Measurements from ENCODE around the gene GPR6.

The GPR6 gene, protein sequence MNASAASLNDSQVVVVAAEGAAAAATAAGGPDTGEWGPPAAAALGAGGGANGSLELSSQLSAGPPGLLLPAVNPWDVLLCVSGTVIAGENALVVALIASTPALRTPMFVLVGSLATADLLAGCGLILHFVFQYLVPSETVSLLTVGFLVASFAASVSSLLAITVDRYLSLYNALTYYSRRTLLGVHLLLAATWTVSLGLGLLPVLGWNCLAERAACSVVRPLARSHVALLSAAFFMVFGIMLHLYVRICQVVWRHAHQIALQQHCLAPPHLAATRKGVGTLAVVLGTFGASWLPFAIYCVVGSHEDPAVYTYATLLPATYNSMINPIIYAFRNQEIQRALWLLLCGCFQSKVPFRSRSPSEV

DNA sequence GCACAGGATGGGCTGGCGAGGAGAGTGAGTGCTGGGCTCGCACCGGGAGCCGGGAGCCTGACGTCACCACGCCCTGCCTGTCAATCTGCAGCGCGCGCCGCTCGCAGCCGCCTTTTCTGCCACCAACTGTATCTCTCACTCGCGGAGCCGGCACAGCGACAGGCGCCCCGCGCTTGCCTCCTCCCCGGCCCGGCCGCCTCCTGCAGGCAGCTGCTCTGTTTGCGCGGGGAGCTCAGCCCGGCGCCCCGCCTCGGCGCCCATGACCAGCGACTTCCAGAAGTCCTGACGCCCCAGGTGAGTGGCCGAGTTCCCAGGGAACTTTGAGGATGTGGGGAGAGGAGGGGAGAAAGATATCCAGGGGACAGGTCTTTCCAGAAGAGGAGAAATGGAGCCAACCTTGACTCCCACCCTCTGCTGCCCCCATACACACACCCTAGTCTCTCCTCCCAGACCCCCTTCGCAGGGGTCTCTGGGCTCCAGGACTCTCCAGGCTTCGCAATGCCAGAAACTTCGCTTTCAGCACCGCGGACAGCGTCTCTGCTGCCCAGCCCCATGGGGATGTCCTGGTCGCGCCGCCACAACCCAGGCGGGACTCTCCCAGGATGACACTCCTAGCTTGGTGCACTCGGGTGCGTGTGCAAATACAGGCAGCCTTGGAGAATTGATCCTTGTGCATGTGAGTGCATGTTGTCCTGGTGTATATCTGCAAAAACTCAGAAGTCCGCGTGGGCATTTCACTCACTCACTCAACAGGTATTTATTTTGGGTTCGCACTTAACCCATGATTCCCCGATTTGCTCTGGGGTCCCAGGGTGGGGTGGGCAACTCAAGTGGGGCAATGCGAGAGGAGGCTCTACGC is at the start of gene GPR6:
GPR6 (plus strand) TSS at position 138 of the 859 bp plus-strand sequence. CDS start 802 bp downstream, outside the sequence.
- DNase-seq (ENCODE audit: low read depth): peak; percentile 65

DNA sequence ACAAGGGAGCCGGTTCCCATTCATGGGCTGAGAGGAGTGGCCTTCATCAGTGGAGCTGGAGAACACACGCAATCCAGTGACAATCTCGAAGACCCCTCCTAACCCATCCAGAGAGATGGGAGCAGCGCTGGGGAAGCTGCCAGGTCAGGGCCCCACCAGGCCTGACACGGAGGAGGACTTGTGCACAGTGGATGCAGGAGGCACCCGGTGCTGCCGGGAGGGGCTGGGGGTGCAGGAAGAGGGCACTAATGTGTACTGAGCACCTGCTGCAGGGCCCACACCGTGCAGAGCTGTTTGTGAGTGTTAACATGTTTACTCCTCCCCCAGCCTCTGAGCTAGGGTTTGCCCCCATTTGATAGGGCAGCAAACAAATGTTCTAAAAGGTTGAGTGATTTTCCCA is 43.8 kb upstream of the GPR6 start:
- DNase-seq (ENCODE audit: low read depth): no peak

DNA sequence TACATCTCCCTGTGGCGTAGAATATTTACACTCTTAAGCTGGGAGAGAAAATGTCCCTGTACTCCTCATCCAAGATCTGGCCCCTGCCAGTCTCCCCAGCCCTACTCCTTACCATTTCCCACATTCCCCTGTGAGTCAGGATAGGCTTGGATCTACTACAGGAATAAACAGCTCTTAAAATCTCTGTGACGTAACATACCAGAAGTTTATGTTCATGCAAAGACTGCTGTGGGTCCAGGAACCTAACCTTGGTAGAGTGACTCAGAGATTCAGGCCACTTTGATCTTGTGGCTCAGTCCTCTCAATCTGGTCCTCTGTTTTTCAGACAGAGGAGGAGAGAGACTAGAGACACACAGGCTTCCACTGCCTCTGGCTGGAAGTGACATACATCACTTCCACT is 38.5 kb upstream of the GPR6 start:
- peak; percentile 30 for DNase-seq (ENCODE audit: low read depth)

DNA sequence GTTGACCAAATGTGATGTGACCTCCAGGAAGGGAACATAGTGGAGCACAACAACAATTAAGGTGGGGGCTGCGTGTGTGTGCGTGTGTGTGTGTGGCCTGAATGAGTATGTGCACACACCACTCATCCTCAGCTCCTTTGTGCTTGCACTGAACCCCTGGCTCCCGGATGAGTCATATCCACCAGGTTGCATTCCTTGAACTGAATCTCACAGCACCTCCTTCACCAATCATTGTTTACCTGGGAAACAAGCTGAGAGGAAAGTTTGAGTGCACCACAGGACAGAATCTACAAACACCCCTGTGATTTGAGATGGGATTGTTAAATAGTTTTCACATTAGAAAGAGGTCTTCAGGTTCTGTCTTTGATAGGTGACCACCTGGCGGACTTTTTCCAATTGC is 33.7 kb upstream of the GPR6 start:
- no peak for DNase-seq (ENCODE audit: low read depth)

DNA sequence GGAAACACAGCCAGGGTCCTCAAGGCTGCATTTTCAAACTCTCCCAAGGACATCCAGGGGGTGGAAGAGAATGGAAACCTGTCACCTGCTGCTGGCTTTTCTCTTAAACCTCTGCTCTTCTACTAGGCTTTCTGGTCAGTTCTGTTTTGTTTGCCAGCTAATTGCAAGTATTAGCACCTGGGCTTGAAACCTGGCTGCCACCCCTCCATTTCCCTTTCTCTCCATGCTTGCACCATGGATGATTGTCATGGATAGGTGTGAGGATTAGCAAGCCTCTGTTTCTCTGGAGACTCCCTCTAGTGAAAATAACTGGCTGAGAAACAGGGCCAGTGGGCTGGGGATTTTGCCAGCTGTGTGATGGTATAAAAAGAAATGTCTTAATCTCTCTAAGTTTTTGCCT is 33.0 kb upstream of the GPR6 start:
- no peak for DNase-seq (ENCODE audit: low read depth)

DNA sequence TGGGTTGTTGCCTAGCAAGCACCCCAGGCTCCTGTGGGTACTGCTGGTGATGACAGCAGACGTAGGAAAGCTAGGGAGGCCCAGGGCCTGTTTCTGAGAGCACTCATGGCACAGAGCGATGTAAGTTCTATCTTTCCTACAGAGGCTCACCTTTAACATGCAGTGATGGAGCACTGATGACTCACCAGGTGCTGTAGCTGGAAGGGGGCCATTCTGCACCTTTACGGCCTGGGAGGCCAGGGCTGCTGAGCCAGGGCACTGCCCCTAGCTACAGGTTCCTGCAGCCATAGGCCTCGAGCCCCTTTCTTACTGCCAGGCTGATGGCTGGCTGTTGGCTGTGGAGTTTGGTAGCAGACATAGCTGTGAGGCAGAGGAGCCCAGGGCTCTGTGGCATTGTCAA is 31.1 kb upstream of the GPR6 start:
- no peak for DNase-seq (ENCODE audit: low read depth)

DNA sequence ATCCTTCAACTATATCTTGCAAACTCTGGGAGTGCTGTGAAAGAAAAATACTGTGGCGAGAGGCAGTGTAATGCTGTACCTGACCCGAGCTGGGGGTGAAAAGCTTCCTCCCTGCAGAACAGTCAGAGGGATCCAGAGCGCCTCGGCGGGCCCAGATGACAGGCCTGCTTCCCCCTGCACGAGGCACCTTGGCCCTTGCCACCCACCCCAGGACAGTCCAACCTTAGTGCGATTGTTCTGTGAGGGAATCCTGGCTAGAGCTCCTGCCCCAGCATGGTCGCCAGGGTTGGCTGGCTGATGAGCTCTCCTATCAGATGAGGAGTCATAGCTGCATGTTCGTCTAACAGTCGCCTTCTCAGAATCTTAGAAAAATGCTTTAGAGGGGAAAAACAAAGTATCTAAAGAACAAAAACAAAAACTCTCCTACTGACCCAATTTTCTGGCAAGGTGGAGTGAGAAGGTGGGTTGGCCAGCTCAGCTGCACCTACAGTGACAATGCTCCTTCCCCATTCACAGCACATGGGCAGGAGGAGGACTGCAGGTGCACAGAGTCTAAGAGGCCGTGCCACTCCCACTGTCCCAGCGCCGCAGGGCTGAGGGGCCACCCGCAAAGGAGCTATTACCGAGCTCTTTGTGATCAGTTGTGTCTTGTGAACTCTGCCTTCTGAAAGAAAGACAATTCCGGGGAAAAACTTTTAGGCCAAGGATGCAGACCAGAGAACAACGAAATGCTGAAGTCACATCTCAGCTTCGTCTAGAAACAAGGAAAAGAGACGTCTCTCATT is 28.6 kb upstream of the GPR6 start:
- no peak for DNase-seq (ENCODE audit: low read depth)

DNA sequence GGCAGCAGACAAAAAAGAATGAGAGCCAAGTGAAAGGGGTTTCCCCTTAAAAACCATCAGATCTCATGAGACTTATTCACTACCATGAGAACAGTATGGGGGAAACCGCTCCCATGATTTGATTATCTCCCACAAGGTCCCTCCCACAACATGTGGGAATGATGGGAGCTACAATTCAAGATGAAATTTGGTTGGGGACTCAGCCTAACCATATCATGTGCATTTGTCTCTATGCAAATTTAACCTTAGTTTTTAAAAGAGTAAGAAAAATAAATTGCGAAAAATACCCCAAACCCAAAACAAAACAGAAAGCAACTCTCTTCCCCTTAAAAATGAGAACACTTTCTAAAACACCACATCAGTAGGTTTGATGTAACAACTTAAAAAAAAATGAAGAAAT is 22.6 kb upstream of the GPR6 start:
- no peak for DNase-seq (ENCODE audit: low read depth)

DNA sequence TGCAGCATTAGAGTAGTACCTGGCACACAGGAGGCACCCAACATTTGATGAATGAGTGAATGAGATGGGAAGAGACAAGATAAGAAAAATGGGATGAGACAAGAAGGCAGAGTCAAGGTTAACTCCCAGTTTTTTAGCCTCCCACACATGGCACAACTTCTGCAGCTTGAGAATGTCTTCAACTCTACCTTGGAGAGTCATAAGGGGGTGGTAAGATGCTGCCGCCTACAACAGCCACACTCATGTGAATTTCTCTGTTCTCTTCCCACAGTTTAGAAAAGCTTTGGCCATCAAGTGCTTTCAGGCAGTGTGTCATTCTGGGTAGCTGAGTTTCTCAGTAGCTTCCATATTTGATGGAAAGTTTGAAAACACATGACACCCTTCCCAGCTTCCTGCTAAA is 19.5 kb upstream of the GPR6 start:
- no peak for DNase-seq (ENCODE audit: low read depth)

DNA sequence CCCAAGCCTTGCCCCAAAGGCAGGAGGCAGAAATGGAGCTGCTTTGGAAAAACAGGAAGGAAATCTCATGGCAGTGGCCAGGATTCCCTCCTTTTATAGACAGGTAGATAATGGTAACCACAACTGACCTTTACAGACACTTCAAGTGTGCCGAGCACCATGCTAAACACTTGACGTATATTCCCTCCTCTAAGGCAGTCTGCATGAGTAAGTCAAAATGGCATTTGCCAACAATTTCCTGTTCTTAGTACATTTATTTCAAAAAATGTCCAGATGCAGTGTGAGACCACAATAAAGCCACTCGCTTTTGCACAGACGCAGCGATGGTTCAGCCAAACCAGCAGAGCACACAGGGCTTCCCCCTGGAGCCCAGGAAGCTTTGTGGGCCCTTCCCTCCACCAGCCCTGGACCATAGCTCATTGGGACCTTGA is 16.5 kb upstream of the GPR6 start:
- DNase-seq (ENCODE audit: low read depth): peak; percentile 35

DNA sequence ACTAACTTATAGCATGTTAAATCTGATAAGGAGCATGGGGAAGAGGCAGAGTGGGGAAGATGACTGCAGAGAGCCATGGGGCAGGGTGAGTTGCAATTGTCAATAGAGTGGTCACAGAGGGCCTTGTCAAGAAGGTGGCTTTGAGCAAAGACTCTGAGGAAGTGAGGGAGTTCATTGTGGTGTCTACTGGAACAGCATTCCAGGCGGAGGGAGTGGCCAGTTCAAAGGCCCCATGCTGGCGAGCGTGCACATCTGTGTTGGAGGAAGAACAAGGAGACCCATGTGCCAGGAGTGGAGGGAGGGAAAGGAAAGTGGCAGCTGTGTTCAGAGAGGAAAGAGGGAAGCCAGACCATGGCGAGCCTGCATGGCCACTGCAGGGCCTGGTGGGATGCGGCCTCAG is 15.8 kb upstream of the GPR6 start:
- no peak for DNase-seq (ENCODE audit: low read depth)

DNA sequence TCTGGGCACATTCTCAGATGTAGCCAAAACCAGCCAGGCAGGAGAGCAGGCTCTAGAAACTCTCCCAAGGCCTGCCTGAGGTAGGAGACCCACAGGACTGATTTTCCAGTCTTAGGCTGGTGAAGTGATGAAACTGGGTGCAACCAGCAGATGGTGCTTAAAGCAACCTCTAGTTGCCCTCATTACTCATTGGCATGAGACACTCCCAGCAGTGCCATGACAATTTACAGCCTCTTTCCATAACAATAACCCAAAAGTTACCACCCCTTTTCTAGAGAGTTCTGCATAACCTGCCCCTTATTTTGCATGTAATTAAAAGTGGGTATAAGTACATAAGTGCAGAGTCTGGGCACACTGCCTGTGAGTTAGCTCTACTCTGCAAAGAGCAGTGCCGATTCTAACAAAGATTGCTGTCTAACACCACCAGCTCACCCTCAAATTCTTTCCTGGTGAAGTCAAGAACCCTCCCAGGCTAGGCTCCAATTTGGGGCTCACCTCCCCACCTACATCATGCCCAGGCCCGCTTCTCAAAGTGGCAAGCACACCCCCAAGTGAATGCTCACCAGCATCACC is 14.4 kb upstream of the GPR6 start:
- no peak for DNase-seq (ENCODE audit: low read depth)

DNA sequence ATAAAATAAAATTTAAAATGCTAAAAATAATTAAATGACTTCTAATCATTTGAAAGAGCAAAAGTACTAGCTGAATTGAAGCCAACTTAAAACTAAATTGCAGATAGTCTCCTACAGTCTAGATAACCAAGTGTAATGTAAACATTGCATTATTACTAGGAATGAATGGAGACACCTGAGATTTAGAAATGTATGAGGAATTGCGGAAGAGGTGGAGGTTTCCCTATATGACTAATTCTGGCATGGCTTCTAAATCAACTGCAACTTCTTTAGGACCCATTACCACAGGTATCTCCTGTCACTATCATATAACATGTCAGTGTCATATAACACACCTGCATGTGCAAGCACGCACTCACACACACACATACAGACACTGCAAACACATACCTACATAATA is 13.2 kb upstream of the GPR6 start:
- no peak for DNase-seq (ENCODE audit: low read depth)

DNA sequence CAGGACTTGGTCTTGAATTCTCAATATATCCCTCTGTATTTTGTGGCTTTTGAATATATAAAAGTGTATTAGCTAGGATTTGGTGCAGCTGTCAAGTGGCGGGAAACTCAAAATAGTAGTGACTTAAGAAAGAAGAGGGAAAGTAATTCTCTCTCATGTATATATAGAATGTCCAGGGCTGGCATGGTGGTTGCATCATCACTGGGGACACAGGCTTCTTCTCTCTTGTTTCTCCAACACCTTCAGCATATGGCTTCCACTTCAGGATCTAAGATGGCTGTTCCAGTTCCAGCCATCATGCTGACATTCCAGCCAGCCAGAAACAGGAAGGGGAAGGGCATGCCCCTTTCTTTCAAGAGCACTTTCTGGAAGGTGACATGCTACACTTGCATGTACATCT is 11.8 kb upstream of the GPR6 start:
- no peak for DNase-seq (ENCODE audit: low read depth)

DNA sequence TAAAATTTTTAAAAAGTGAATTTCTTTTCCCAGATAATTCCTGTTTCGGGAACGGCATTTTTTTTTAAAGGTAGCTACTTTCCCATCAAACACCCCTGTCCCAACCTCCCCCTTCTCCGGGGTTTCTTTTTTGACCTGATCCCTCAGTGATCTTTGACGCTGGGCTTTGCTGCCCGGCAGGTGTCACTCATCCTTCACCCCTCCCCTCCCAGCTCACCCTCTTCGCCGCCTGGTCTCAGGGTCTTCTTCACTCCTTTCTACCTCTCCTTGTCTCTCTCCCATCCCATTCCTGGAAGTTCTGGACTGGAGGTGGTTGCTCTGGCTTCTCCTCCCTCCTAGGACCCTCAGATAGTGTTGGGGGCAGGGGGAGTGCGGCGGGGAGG is 329 bp upstream of the GPR6 start:
- no peak for DNase-seq (ENCODE audit: low read depth)

DNA sequence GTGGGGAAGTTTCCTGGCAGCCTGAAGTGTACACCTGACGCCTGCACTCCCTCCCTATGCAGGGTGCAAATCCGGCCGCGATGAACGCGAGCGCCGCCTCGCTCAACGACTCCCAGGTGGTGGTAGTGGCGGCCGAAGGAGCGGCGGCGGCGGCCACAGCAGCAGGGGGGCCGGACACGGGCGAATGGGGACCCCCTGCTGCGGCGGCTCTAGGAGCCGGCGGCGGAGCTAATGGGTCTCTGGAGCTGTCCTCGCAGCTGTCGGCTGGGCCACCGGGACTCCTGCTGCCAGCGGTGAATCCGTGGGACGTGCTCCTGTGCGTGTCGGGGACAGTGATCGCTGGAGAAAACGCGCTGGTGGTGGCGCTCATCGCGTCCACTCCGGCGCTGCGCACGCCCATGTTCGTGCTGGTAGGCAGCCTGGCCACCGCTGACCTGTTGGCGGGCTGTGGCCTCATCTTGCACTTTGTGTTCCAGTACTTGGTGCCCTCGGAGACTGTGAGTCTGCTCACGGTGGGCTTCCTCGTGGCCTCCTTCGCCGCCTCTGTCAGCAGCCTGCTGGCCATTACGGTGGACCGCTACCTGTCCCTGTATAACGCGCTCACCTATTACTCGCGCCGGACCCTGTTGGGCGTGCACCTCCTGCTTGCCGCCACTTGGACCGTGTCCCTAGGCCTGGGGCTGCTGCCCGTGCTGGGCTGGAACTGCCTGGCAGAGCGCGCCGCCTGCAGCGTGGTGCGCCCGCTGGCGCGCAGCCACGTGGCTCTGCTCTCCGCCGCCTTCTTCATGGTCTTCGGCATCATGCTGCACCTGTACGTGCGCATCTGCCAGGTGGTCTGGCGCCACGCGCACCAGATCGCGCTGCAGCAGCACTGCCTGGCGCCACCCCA is 1.2 kb downstream of the GPR6 start:
- no peak for DNase-seq (ENCODE audit: low read depth)

DNA sequence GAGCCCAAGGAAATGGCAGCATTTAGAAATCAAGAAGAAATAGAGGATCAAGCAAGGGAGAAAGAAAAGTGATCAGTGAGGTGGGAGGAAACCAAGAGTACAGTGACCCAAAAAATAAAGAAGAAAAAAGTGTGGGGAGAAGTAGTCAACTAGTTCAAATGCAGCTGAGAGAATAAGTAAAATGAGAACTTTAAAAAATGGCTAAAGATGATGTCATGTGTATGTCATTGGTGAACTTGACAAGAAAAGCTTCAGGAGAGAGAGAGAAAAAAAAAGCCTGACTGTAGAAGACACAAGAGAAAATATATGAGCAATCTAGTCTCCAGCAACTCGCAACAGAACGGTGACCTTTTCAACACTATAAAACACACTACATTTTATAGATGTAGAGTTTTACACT is 6.3 kb downstream of the GPR6 start:
- DNase-seq (ENCODE audit: low read depth): no peak

DNA sequence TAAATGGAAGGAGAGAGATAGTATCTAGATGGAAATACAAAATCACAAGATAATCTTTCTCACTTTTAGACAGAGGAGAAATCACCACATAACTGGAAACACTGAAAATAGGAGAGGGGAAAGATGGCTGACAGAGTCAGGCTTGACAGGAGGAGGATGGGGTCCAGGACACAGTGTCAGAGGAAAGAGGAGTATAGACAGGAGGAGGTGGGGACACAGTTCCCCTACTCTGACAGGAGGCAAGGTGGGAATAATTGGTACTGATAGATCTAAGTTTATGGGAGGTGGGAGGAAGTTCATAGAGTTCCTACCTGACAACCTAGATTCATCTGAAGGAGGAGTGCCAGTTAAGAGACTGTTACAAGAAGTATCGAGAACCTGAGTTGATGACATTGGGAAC is 9.1 kb downstream of the GPR6 start:
- DNase-seq (ENCODE audit: low read depth): no peak

DNA sequence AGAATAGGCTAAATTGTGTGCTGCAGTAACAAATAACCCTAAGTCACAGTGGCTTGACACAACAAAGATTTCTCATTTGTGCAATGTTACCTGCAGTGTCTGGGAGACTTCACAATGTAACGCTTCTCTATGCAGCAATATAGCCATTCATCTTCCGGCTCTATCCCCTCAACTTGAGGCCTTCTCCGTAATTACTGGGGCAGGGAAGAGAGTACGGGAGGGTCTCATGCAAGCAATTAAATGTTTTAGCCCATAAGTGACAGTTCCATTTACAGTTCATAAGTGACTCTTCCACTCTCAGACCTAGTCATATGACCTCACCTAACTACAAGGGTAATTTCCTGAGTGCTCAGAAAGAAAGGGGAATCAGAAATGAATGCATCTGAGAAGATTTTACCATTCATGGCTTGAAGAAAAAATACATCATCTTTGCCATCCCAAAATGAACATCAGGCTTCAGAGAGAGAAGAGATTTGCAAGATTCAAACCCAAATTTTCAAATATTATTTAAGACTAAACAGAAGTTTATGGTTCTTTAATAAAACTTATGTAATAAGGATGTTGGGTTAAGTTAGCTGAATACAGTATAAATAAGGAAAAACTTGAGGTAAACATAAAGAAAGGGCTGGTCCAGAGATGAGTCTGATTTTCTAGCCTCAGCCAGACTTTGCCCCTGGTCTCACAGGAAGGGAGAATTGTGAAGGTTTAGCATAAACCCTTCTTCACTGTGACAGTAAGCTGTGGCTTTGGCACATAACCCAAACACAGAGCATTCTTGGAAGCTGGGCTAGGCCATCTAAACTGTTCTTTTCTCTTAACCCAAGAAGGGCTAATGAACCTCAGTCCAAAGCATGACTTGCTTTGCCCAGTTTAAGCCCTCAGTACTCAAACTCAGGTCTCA is 13.3 kb downstream of the GPR6 start:
- no peak for DNase-seq (ENCODE audit: low read depth)

DNA sequence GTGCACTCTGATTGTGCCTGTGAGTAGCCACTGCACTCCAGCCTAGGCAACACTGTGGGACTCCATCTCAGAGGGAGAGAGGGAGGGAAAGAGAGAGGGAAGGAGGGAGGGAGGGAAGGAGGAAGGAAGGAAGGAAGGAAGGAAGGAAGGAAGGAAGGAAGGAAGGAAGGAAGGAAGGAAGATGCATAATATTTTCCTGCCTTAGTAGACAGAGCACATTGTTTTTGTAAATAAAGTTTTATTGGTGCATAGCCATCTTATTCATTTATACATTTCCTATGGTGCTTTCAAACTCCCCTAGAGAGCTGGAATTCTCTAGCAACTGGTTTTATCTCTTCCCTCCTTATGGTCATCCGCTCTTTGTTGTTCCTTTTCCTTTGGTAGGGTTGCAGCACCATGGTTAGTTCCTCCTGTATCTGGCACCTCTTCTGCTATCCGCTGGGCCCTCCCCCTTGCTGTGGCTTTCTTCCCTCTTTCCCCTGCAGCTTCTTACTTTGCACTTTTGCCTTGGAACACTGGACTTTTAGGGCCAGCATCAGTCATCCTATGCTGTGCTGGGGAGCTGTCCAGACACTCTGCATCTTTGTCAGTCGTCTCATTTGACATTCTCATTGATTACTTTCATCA is 20.2 kb downstream of the GPR6 start:
- peak; percentile 12 for DNase-seq (ENCODE audit: low read depth)
